Liver (tissue), 9 donors: ENCODE results near the gene MARCHF3. TPM values are rescaled to one million over a fixed set of nuclear protein-coding genes. Genes with fewer than 3 reads are reported as not detected.

Experiments used
- DNase-seq: peaks from one replicate; pipeline ENCODE4 v3.0.0-alpha.2; 2017; ENCODE audit warnings: low spot score
- H3K27ac ChIP-seq, 2 donors: one replicate each; pipeline ENCODE4 v1.7.0; 2013; ENCODE audit warnings: inconsistent platforms in 2 of 2, low read length in 2 of 2, control low read depth in 1 of 2, low read depth in 1 of 2, mild to moderate bottlenecking in 1 of 2
- H3K27me3 ChIP-seq, 4 donors: one replicate each; pipeline versions ENCODE4 v1.6.1 to v1.7.0; 2013; ENCODE audit warnings: low read length in 3 of 4, inconsistent platforms in 1 of 4, mild to moderate bottlenecking in 1 of 4, moderate library complexity in 1 of 4; ENCODE audit not compliant: control insufficient read depth in 4 of 4, insufficient read depth in 4 of 4
- H3K36me3 ChIP-seq, 4 donors: one replicate each; pipeline versions ENCODE4 v1.6.1 to v1.7.0; 2013; ENCODE audit warnings: low read length in 3 of 4, mild to moderate bottlenecking in 3 of 4, low read depth in 1 of 4, moderate library complexity in 1 of 4; ENCODE audit not compliant: control insufficient read depth in 4 of 4, insufficient read depth in 3 of 4
- H3K4me1 ChIP-seq, 4 donors: one replicate each; pipeline versions ENCODE4 v1.6.1 to v1.7.0; 2013; ENCODE audit warnings: low read length in 3 of 4, mild to moderate bottlenecking in 3 of 4, moderate library complexity in 1 of 4; ENCODE audit not compliant: control insufficient read depth in 4 of 4, insufficient read depth in 4 of 4
- H3K4me3 ChIP-seq, 3 donors: one replicate each; pipeline versions ENCODE4 v1.6.1 to v1.7.0; 2013; ENCODE audit warnings: low read length in 3 of 3, control low read depth in 1 of 3, low read depth in 1 of 3, mild to moderate bottlenecking in 1 of 3
- H3K9ac ChIP-seq, 2 donors: one replicate each; pipeline ENCODE4 v1.7.0; 2013; ENCODE audit warnings: low read length in 2 of 2, mild to moderate bottlenecking in 2 of 2, moderate library complexity in 2 of 2, control low read depth in 1 of 2, low read depth in 1 of 2
- H3K9me3 ChIP-seq, 4 donors: one replicate each; pipeline versions ENCODE4 v1.6.1 to v1.7.0; 2013; ENCODE audit warnings: low read length in 3 of 4; ENCODE audit not compliant: control insufficient read depth in 4 of 4
- ATF3 ChIP-seq: IDR thresholded peaks from 2 replicates; pipeline ENCODE4 v1.6.1; 2016; ENCODE audit warnings: antibody characterized with exemption
- CTCF ChIP-seq: fragments of 150-350 bp; IDR thresholded peaks from 2 replicates; pipeline ENCODE4 v1.5.1; 2017; ENCODE audit warnings: improper control_type of control experiment, low read depth, low read length; ENCODE audit not compliant: missing input control
- EGR1 ChIP-seq, 2 donors: IDR thresholded peaks; 2 replicates each; pipeline ENCODE4 v1.6.1; 2016 to 2018; ENCODE audit warnings: antibody characterized with exemption in 2 of 2, low read depth in 2 of 2
- FOXA1 ChIP-seq: IDR thresholded peaks from 2 replicates; pipeline ENCODE4 v1.6.1; 2016; ENCODE audit warnings: antibody characterized with exemption
- FOXA2 ChIP-seq: IDR thresholded peaks from 2 replicates; pipeline ENCODE4 v1.6.1; 2016; ENCODE audit warnings: antibody characterized with exemption
- GABPA ChIP-seq, 2 donors: IDR thresholded peaks in 1 of 2; conservative IDR thresholded peaks in 1 of 2; 2 replicates each; pipeline ENCODE4 v1.6.1; 2016; ENCODE audit warnings: antibody characterized with exemption in 2 of 2, mild to moderate bottlenecking in 1 of 2, moderate library complexity in 1 of 2
- HNF4A ChIP-seq, 2 donors: conservative IDR thresholded peaks; 2 replicates each; pipeline ENCODE4 v1.6.1; 2016; ENCODE audit warnings: antibody characterized with exemption in 2 of 2, mild to moderate bottlenecking in 2 of 2
- HNF4G ChIP-seq: IDR thresholded peaks from 2 replicates; pipeline ENCODE4 v1.6.1; 2016; ENCODE audit warnings: antibody characterized with exemption
- JUND ChIP-seq, 2 donors: IDR thresholded peaks; 2 replicates each; pipeline ENCODE4 v1.6.1; 2016; ENCODE audit warnings: antibody characterized with exemption in 2 of 2
- MAX ChIP-seq: IDR thresholded peaks from 2 replicates; pipeline ENCODE4 v1.6.1; 2016; ENCODE audit warnings: antibody characterized with exemption
- NR2F2 ChIP-seq: IDR thresholded peaks from 2 replicates; pipeline ENCODE4 v1.6.1; 2016; ENCODE audit warnings: antibody characterized with exemption
- RAD21 ChIP-seq, 2 donors: IDR thresholded peaks; 2 replicates each; pipeline ENCODE4 v1.6.1; 2016; ENCODE audit warnings: antibody characterized with exemption in 2 of 2, mild to moderate bottlenecking in 2 of 2
- RXRA ChIP-seq, 2 donors: IDR thresholded peaks; 2 replicates each; pipeline ENCODE4 v1.6.1; 2017 to 2018; ENCODE audit warnings: antibody characterized with exemption in 2 of 2, mild to moderate bottlenecking in 1 of 2
- SP1 ChIP-seq: IDR thresholded peaks from 2 replicates; pipeline ENCODE4 v1.6.1; 2018; ENCODE audit warnings: antibody characterized with exemption, mild to moderate bottlenecking
- TAF1 ChIP-seq: conservative IDR thresholded peaks from 2 replicates; pipeline ENCODE4 v1.6.1; 2016; ENCODE audit warnings: antibody characterized with exemption, mild to moderate bottlenecking
- YY1 ChIP-seq: IDR thresholded peaks from 2 replicates; pipeline ENCODE4 v1.6.1; 2016; ENCODE audit warnings: antibody characterized with exemption, mild to moderate bottlenecking
- ZBTB33 ChIP-seq: IDR thresholded peaks from 2 replicates; pipeline ENCODE4 v1.6.1; 2016; ENCODE audit warnings: antibody characterized with exemption
- WGBS: extraction: QIAGEN DNeasy Blood & Tissue Kit; methylation state at CpG from one replicate; pipeline ENCODE4 v1.1.7; 2013; 5-methylcytosine and 5-hydroxymethylcytosine counted together
- polyA plus RNA-seq, 2 donors: library from polyadenylated mRNA; stranded (reverse) in 1 of 2; unstranded in 1 of 2; fragments of 200-250 nt in 1 of 2; fragments of >200 nt in 1 of 2; fragmentation: Nextera tagmentation in 1 of 2; extraction: Ambion mirVana in 1 of 2; gene quantifications; one replicate each; pipeline versions ENCODE4 v1.2.1 to v1.2.3, GENCODE V29; 2013 to 2015
- total RNA-seq, 2 donors: library from RNA; depleted of rRNA; stranded (reverse); fragments of >200 nt; gene quantifications; one replicate each; pipeline ENCODE4 v1.2.3, GENCODE V29; 2014
- TF ChIP-seq, protein P1 (sequence below): IDR thresholded peaks from 2 replicates; pipeline ENCODE4 v1.6.1; 2016; ENCODE audit warnings: antibody characterized with exemption, mild to moderate bottlenecking
- donor health status: healthy.
- donor health status: healthy.
- donor health status: healthy.
- donor health status: healthy.
- donor health status: healthy.

The MARCHF3 gene
- total and polyA plus RNA-seq, 4 donors, result 0.93 to 51.0 (median 1.4) TPM

DNA sequence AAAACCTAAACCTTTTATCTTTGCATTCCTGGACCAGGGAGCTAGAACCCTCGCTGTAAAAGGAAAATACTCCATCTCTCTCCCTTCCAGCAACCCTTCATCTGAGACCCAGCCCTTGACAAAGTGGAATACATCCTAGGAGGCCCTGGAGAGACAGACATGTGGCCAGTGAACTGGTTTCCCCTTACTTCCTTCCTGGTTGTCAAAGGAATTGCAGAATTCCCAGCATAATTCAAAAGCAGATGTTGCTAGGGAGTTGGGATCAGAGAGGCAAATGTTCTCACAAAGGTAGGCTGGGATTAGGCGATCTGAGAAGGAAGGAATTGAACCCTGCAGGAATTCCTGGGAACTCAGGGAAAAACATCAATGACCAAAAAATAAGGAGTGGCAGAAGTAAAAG lies 80.9 kb downstream of the MARCHF3 start:
- no peak for TF ChIP-seq HNF4A (conservative IDR thresholded peaks at IDR 0.05)
- no peak for TF ChIP-seq JUND (IDR thresholded peaks at IDR 0.05)
- no peak for TF ChIP-seq RXRA (IDR thresholded peaks at IDR 0.05)
- no peak for TF ChIP-seq TAF1
- no peak for TF ChIP-seq GABPA (IDR thresholded peaks at IDR 0.05 in 1 of 2, conservative IDR thresholded peaks at IDR 0.05 in 1 of 2)
- no peak for TF ChIP-seq FOXA1
- no peak for TF ChIP-seq YY1
- no peak for TF ChIP-seq RAD21 (IDR thresholded peaks at IDR 0.05)
- TF ChIP-seq SP1, result no peak
- TF ChIP-seq NR2F2, result no peak
- TF ChIP-seq HNF4G, result no peak
- Histone ChIP-seq H3K4me3 (no peak overlapping the region), H3K9ac (no peak overlapping the region), H3K9me3 (no peaks in the 10 kb centered on the region), H3K27ac (no peak overlapping the region), H3K27me3 (no peaks in the 10 kb centered on the region), H3K4me1 (no peaks in the 10 kb centered on the region), H3K36me3 (no peaks in the 10 kb centered on the region)
- 88% methylated on average over 2 of the region's 2 CpGs for WGBS
- no peak for DNase-seq

- H3K4me3 ChIP-seq, result no peak overlapping the region
- WGBS, result 96% methylated on average over 6 of the region's 6 CpGs
- H3K27me3 ChIP-seq, result no peaks in the 10 kb centered on the region
- H3K4me1 ChIP-seq, result no peaks in the 10 kb centered on the region
- H3K36me3 ChIP-seq, result no peaks in the 10 kb centered on the region
- TF ChIP-seq MAX, result no peak
- TF ChIP-seq TAF1, result no peak
- no peak for TF ChIP-seq GABPA (IDR thresholded peaks at IDR 0.05 in 1 of 2, conservative IDR thresholded peaks at IDR 0.05 in 1 of 2)
- no peak for TF ChIP-seq NR2F2
- TF ChIP-seq HNF4G, result no peak
- H3K27ac ChIP-seq, result no peak overlapping the region
- no peak for DNase-seq
- no peak overlapping the region for H3K9ac ChIP-seq
- H3K9me3 ChIP-seq, result no peaks in the 10 kb centered on the region
Measured at GRCh38 chr5:126948453-126948852, 81.9 kb downstream of the MARCHF3 start.

GRCh38 chr5:126948011-126948355 lies 82.4 kb downstream of the MARCHF3 start:
- Histone ChIP-seq H3K9me3 (no peaks in the 10 kb centered on the region), H3K4me1 (no peaks in the 10 kb centered on the region), H3K27ac (no peak overlapping the region), H3K27me3 (no peaks in the 10 kb centered on the region), H3K4me3 (no peak overlapping the region), H3K9ac (no peak overlapping the region), H3K36me3 (no peaks in the 10 kb centered on the region)
- no peak for DNase-seq
- WGBS, result 91% methylated on average over 3 of the region's 3 CpGs
- TF ChIP-seq SP1 (no peak), ATF3 (no peak), RAD21 (IDR thresholded peaks at IDR 0.05) (no peak), CTCF (no peak), EGR1 (IDR thresholded peaks at IDR 0.05; ENCODE audit: low read depth in 2 of 2) (no peak), HNF4G (no peak), YY1 (no peak), JUND (IDR thresholded peaks at IDR 0.05) (no peak), MAX (no peak), FOXA2 (no peak), HNF4A (conservative IDR thresholded peaks at IDR 0.05) (no peak), FOXA1 (no peak), RXRA (IDR thresholded peaks at IDR 0.05) (no peak), NR2F2 (no peak), GABPA (IDR thresholded peaks at IDR 0.05 in 1 of 2, conservative IDR thresholded peaks at IDR 0.05 in 1 of 2) (no peak), TAF1 (no peak), ZBTB33 (no peak)
- TF ChIP-seq, protein P1, sequence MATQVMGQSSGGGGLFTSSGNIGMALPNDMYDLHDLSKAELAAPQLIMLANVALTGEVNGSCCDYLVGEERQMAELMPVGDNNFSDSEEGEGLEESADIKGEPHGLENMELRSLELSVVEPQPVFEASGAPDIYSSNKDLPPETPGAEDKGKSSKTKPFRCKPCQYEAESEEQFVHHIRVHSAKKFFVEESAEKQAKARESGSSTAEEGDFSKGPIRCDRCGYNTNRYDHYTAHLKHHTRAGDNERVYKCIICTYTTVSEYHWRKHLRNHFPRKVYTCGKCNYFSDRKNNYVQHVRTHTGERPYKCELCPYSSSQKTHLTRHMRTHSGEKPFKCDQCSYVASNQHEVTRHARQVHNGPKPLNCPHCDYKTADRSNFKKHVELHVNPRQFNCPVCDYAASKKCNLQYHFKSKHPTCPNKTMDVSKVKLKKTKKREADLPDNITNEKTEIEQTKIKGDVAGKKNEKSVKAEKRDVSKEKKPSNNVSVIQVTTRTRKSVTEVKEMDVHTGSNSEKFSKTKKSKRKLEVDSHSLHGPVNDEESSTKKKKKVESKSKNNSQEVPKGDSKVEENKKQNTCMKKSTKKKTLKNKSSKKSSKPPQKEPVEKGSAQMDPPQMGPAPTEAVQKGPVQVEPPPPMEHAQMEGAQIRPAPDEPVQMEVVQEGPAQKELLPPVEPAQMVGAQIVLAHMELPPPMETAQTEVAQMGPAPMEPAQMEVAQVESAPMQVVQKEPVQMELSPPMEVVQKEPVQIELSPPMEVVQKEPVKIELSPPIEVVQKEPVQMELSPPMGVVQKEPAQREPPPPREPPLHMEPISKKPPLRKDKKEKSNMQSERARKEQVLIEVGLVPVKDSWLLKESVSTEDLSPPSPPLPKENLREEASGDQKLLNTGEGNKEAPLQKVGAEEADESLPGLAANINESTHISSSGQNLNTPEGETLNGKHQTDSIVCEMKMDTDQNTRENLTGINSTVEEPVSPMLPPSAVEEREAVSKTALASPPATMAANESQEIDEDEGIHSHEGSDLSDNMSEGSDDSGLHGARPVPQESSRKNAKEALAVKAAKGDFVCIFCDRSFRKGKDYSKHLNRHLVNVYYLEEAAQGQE, result no peak
